Type B pancreatic cell (in vitro differentiated cells): ENCODE data around the gene LMCD1. TPM values are rescaled to one million over a fixed set of nuclear protein-coding genes. Genes with fewer than 3 reads are reported as not detected.

ENCODE experiments used
- DNase-seq: peaks from one replicate; pipeline ENCODE4 v3.0.0; 2021; ENCODE audit warnings: mixed read lengths; ENCODE audit not compliant: unreplicated experiment; ENCODE audit errors: extremely low spot score
- H3K27ac Mint-ChIP-seq: 2 replicates; pipeline ENCODE4 v1.8.0; 2021; ENCODE audit warnings: mild to moderate bottlenecking, mixed read lengths
- H3K27me3 Mint-ChIP-seq: 2 replicates; pipeline ENCODE4 v1.8.0; 2021; ENCODE audit warnings: mixed read lengths
- H3K36me3 Mint-ChIP-seq: 2 replicates; pipeline ENCODE4 v1.8.0; 2021; ENCODE audit warnings: mixed read lengths
- H3K4me1 Mint-ChIP-seq: one replicate; pipeline ENCODE4 v1.8.0; 2021; ENCODE audit warnings: mixed read lengths; ENCODE audit not compliant: unreplicated experiment
- H3K4me3 Mint-ChIP-seq: 2 replicates; pipeline ENCODE4 v1.8.0; 2021; ENCODE audit warnings: mild to moderate bottlenecking, mixed read lengths
- H3K9me3 Mint-ChIP-seq: 2 replicates; pipeline ENCODE4 v1.8.0; 2021; ENCODE audit warnings: mixed read lengths
- CTCF ChIP-seq: fragments of 200-600 bp; sonication (generic); conservative IDR thresholded peaks from 2 replicates; pipeline ENCODE4 v1.5.0; 2021; ENCODE audit warnings: antibody characterized with exemption, mild to moderate bottlenecking
- total RNA-seq: library from RNA; stranded (reverse); gene quantifications from 2 replicates; pipeline ENCODE4 v1.2.1, GENCODE V29; 2021; ENCODE audit warnings: low replicate concordance

LMCD1 gene
- total RNA-seq, 1 donor from 2014 or later = 33.1 TPM

GRCh38 chr3:8500319-8500988 is 1.2 kb upstream of the LMCD1 start:
- Mint-ChIP-seq H3K27me3 (no peaks in the 10 kb centered on the region), H3K9me3 (no peaks in the 10 kb centered on the region), H3K27ac (peak overlapping the region; percentile 96), H3K4me3 (peak overlapping the region; percentile 93), H3K36me3 (no peaks in the 10 kb centered on the region), H3K4me1 (peaks cover 47% of the 10 kb centered on the region)
- DNase-seq = no peak
- no peak for TF ChIP-seq CTCF

- Mint-ChIP-seq H3K4me3 (peak overlapping the region; percentile 93), H3K36me3 (no peaks in the 10 kb centered on the region), H3K9me3 (no peaks in the 10 kb centered on the region)
Observed at GRCh38 chr3:8500989-8501370, 643 bp upstream of the LMCD1 start.

GRCh38 chr3:8503461-8503860 is 1.8 kb downstream of the LMCD1 start:
- H3K4me1 Mint-ChIP-seq = peaks cover 63% of the 10 kb centered on the region

More at GRCh38 chr3:8500989-8501370, 643 bp upstream of the LMCD1 start:
- H3K4me1 Mint-ChIP-seq = peaks cover 53% of the 10 kb centered on the region
- H3K27me3 Mint-ChIP-seq = no peaks in the 10 kb centered on the region
- no peak for TF ChIP-seq CTCF
- H3K27ac Mint-ChIP-seq = peak overlapping the region; percentile 96
- no peak for DNase-seq

GRCh38 chr3:8503871-8504610 is 2.4 kb downstream of the LMCD1 start:
- TF ChIP-seq CTCF = peak; percentile 19
- Mint-ChIP-seq H3K4me3 (peak overlapping the region; percentile 80), H3K4me1 (peaks cover 66% of the 10 kb centered on the region), H3K9me3 (peaks cover 6% of the 10 kb centered on the region), H3K36me3 (peaks cover 11% of the 10 kb centered on the region), H3K27ac (peak overlapping the region; percentile 3), H3K27me3 (no peaks in the 10 kb centered on the region)
- DNase-seq = no peak

More at GRCh38 chr3:8503461-8503860, 1.8 kb downstream of the LMCD1 start:
- H3K27me3 Mint-ChIP-seq = no peaks in the 10 kb centered on the region
- peak overlapping the region; percentile 80 for H3K4me3 Mint-ChIP-seq
- DNase-seq = no peak
- no peak for TF ChIP-seq CTCF
- peak overlapping the region; percentile 3 for H3K27ac Mint-ChIP-seq
- peaks cover under 1% of the 10 kb centered on the region for H3K9me3 Mint-ChIP-seq
- H3K36me3 Mint-ChIP-seq = peaks cover 5% of the 10 kb centered on the region

- Mint-ChIP-seq H3K27ac (no peak overlapping the region), H3K27me3 (no peaks in the 10 kb centered on the region)
Observed at GRCh38 chr3:8504611-8504973, 3.0 kb downstream of the LMCD1 start.

More at GRCh38 chr3:8504611-8504973, 3.0 kb downstream of the LMCD1 start:
- Mint-ChIP-seq H3K9me3 (peaks cover 6% of the 10 kb centered on the region), H3K4me1 (peaks cover 64% of the 10 kb centered on the region), H3K4me3 (peak overlapping the region; percentile 80), H3K36me3 (peaks cover 13% of the 10 kb centered on the region)
- TF ChIP-seq CTCF = no peak
- no peak for DNase-seq
